HG03442 (cell line): ENCODE measurements around the gene XPR1.

Experiments used
- ATAC-seq: cut with Tn5 transposase; IDR thresholded peaks from one replicate; pipeline ENCODE4 v1.9.1; 2021; ENCODE audit warnings: mild to moderate bottlenecking, moderate library complexity; ENCODE audit not compliant: unreplicated experiment

The XPR1 gene

GRCh38 chr1:180909462-180909976, 277.7 kb downstream of the XPR1 start:
- ATAC-seq: no peak

- no peak for ATAC-seq
Observed at GRCh38 chr1:180911640-180912191, 279.9 kb downstream of the XPR1 start.

DNA sequence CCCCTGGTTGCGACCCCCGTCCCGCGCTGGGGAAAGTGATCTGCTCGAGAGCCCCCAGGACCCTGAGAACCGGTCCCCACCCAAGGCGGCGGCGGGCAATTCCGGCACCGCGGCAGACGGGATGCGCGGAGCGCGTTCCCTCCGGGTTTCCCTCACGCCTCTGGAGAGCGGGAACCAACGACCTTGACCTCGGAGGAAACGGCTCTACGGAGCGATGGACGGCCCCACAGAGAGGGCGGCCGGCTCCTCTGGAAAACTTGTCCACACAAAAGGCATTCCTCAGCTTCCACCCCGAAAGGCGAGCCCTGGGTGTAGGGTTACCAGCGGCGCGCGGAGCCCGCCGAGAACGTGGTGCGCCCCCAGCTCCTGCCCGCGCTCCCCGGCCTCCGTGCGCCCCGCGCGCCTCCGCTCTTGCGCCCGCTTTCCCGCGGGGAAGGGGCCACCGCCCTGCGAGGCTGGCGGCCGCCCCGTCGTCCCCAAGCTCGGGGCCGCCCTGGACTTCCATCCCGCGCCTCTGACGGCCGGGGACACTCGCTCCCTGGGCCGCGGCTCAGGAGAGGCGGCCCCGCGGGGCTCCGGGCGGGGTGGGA, 280.5 kb downstream of the XPR1 start:
- no peak for ATAC-seq

GRCh38 chr1:180912801-180913565, 281.2 kb downstream of the XPR1 start, which contains the start of gene KIAA1614:
KIAA1614 (plus strand) TSS chr1:180912897; CDS start chr1:180913244, 347 bp downstream.
- no peak for ATAC-seq

- ATAC-seq: no peak
Observed at GRCh38 chr1:180915426-180915965, 283.7 kb downstream of the XPR1 start.

DNA sequence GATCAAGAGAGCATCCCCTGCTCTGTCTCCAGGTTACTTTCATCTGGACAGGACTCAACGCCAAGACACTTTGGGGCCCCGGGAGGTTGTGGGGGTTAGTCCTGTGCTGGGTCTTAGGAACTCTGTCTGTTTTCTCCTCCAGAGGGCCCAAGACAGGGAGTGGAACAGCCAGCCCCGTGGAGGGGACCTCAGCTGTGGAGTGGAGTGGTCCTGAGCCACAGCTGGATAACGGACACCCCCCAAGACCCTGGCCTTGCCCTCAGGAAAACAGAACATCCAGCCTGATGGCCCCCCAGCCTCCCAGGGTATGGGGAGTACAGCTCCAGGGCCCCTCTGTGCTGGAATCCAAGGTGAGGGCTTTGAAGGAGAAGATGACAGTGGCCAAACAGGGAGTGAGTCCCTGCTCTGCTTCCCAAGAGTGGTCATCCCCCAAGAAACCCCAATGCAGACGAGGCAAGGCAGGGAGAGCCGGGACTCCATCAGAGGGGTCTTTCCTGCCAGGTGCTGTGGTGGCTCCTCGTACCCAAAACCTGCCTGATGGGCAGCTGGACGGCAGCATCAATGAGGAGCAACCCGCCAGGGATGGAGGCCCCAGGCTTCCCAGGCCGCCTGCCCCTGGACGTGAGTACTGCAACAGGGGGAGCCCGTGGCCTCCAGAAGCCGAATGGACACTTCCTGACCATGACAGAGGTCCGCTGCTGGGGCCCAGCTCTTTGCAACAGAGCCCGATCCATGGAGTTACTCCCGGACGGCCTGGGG, 284.4 kb downstream of the XPR1 start:
- ATAC-seq: no peak

GRCh38 chr1:180916771-180917170, 284.9 kb downstream of the XPR1 start:
- ATAC-seq: no peak

DNA sequence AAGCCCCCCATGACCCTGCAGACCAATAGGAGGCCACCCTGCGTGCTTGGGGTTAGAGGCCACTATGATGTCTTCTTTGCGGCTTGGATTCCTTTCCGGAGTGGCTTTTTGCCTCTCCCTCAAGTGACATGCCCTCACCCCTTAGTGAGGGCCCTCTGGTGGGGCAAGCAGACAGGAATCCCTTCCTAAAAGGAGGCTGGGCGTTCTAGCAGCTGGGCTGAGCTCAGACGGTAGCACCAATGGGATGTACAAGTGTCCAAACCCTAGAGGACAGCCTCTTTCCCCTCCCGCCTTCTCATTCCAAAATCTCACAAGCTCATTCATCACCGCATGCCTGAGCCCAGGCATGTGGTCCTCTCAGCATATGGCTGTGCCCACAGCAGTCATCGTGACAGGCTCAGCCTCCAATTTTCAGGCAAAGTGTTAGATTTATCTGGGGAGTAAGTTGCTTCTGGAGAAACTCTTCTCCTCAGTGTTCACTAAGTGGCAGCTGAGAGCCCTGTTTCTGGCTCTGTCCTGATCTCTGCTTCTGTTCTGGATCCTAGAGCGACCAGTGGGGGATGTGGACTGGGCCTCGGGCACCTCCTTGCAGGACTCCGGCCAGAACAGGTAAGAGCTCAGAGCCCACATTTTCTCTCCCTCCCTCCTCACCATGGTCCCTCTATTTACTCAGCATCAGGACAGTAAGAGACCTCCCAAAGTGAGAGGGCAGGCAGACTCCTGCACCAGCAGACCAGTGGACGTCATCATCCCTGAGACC, 285.7 kb downstream of the XPR1 start:
- no peak for ATAC-seq

- ATAC-seq: no peak
Observed at GRCh38 chr1:180918519-180918918, 286.7 kb downstream of the XPR1 start.

DNA sequence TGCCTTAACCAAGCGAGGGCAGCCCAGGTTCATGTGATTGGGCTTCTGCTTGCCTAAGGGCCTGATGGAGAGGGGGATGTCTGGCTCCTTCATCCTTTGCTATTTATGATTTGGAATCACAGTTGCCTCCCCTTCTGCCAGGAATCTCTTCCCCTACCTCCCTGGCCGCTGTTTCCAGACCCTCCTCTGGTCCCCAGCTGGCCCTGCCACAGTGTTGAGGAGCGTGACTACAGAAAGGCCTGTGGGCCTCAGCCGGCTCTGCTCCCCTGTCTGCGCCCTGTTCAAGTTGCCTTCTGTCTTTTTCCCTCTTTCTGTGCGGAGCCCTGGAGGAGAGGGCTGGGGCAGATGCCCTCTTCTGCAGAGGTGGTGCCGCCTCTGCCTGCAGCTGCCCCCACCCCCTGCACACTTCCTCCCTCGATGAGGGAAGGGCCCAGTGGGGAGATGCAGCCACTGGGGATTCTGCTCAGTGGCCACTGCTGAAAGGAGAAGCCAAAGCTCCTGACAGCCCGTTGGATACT, 287.4 kb downstream of the XPR1 start:
- ATAC-seq: no peak

GRCh38 chr1:180920193-180920592, 288.4 kb downstream of the XPR1 start:
- ATAC-seq: no peak

GRCh38 chr1:180920702-180921101, 288.9 kb downstream of the XPR1 start:
- ATAC-seq: no peak

- no peak for ATAC-seq
Observed at GRCh38 chr1:180921386-180921785, 289.6 kb downstream of the XPR1 start.

DNA sequence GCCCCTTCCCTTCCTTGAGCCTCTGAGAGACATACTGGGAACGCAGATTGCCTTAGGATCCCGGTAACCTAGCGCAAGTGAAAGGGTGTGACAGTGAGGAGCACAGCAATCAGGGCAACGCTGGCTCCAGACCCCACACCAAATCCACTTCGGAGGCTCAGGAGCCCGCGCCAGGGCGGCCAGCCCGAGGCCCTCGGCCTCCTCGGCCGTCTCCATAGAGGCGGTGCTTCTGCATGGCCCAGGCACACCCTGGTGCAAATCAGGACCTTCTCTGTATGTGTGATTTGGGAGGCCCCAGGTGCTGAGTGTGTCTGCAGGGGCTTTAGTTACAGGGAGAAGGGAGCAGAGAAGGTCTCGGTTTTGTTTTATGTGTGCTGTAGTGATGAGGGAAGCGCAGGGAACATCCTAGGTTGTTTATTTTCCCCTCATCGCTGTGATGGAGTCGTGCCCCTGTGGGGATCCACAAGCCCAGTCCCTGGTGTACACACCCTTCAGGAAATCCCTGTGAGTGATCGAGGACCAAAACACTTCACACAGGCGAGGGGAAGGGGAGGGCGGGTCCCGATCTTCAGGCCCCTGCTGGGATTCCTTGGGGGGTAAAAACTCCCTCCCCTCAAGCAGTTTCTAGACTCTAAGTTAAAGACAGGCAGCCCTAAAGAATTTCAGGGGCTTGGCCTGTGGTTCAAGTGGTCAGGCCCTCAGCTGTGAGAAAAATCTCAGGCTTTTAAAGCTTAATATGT, 290.2 kb downstream of the XPR1 start:
- ATAC-seq: no peak

- ATAC-seq: no peak
Observed at GRCh38 chr1:180922631-180923015, 290.8 kb downstream of the XPR1 start.

DNA sequence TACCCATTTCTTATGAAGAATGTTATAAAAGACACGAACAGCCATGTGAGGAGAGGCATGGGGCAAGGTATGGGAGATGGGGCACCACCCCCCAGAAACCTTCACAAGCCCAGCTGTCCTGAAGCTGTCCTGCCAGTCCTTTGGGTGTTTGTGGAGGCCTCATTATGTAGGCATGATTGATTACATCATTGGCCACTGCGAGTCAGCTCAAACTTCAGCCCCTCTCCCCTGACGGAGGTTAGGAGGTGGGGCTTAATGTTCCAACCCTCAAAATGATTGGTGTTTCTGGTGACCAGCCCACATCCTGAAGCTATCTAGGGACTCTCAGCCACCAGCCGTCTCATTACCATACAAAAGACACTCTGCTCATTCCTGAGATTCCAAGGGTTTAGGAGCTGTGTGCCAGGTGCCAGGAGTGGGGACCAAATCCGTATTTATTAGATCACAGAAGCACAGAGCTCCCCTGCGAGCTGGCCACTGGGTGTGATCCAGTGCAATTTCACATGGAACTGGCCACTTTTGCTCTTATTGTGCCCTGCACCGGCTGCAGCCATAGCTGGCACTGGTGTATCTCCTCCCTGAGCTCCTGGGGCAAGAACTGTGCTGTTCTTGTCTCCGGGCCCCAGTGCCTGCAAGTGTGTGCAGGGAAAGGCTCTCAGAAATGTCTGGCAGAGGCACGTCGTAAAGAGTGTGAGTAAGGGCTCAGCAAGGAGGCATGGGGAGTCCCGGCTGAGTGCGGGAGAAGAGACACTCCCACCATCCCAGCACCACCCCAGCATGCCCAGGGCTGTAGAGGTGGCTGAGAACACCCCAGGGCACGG, 291.4 kb downstream of the XPR1 start:
- no peak for ATAC-seq

DNA sequence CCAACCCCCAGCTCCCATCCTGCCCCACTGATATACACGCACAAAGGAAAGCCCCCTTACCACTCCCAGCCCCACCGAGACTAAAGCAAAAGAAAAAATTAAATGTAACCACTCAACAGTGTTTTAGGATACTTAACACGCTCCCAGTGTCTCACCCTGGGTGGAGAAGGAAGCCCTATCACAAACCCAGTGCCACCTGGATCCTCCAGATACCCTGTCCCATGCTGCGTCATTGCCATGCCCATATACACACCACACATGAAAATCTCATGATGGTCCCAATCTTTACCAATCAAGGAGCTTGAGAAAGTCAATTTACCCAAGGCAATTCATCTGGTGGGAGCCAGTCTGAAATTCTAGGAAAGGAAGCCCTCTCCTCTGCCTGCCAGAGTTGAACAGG, 292.1 kb downstream of the XPR1 start:
- ATAC-seq: no peak

DNA sequence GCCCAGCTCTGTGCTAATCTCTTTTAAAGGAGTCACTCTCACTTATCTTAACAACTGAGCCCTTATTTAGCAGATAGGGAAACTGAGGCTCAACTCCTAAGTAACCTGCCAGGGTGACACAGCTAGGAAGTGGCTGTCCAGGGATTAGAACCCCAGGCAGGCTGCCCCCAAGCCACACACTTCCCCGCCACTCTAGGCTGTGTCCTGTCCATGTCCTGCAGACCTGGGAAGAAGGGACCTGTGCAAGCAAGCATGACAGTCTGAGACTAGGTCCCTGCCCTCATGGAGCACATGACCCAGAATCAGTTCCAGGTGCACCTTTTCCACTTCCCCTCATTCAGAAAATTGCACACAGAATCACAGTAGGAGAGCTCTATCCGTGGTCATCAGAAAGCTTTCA, 293.1 kb downstream of the XPR1 start:
- no peak for ATAC-seq
